Uterus (tissue), 4 donors: ENCODE measurements around the gene TMEM204. TPM values are rescaled to one million over a fixed set of nuclear protein-coding genes. Genes with fewer than 3 reads are reported as not detected.

Experiments
- DNase-seq, 2 donors: peaks; one replicate each; pipeline ENCODE4 v3.0.0-alpha.2; 2019 to 2020
- H3K27ac ChIP-seq, 2 donors: fragments of 200-600 bp; sonication (generic); 1 replicate in 1 of 2; 2 replicates in 1 of 2; pipeline ENCODE4 v1.5.1; 2016 to 2018
- H3K27me3 ChIP-seq, 2 donors: fragments of 200-600 bp; sonication (generic); one replicate each; pipeline ENCODE4 v1.5.1; 2018 to 2019; ENCODE audit warnings: control low read depth in 1 of 2
- H3K36me3 ChIP-seq, 2 donors: fragments of 200-600 bp; sonication (generic); one replicate each; pipeline ENCODE4 v1.5.1; 2019; ENCODE audit warnings: control low read depth in 1 of 2
- H3K4me1 ChIP-seq, 2 donors: fragments of 200-600 bp; sonication (generic); one replicate each; pipeline ENCODE4 v1.5.1; 2018 to 2019; ENCODE audit warnings: control low read depth in 1 of 2
- H3K4me3 ChIP-seq, 2 donors: fragments of 200-600 bp; sonication (generic); 1 replicate in 1 of 2; 2 replicates in 1 of 2; pipeline ENCODE4 v1.5.1; 2018 to 2019; ENCODE audit warnings: mild to moderate bottlenecking in 1 of 2
- H3K9me3 ChIP-seq, 2 donors: fragments of 200-600 bp; sonication (generic); one replicate each; pipeline ENCODE4 v1.5.1; 2019; ENCODE audit warnings: control low read depth in 1 of 2
- CTCF ChIP-seq, 4 experiments: fragments of 200-600 bp in 2 of 4; fragments of 450-650 bp in 2 of 4; sonication (generic) in 2 of 4; IDR thresholded peaks; one replicate each; pipeline ENCODE4 v1.5.1; 2016 to 2019; ENCODE audit warnings: antibody characterized with exemption in 4 of 4, mild to moderate bottlenecking in 2 of 4, moderate library complexity in 1 of 4
- POLR2A ChIP-seq, 2 donors: fragments of 450-650 bp; IDR thresholded peaks; one replicate each; pipeline ENCODE4 v1.6.1; 2016; ENCODE audit warnings: antibody characterized with exemption in 2 of 2, mild to moderate bottlenecking in 1 of 2, moderate library complexity in 1 of 2
- intact Hi-C: fragments of 100-400 bp; cut with DNase I; formaldehyde crosslinking; loops from one replicate; pipeline ENCODE4 v1.15.1; 2023; ENCODE audit warnings: low total_unique reads
- total RNA-seq, 4 donors: library from RNA; depleted of rRNA in 3 of 4; stranded (reverse); fragments of >200 nt in 3 of 4; gene quantifications; one replicate each; pipeline versions ENCODE4 v1.1.0 to v1.2.4, GENCODE V29; 2014 to 2023
- donor health status: DM: yes; HTN: yes; CAD: no.

The TMEM204 gene
- total RNA-seq, 4 donors from 2014 or later, result 24.8 to 45.3 (median 39.3) TPM

GRCh38 chr16:1499756-1500464 lies 33.6 kb upstream of the TMEM204 start:
- DNase-seq, result no peak
- no peak for TF ChIP-seq POLR2A (IDR thresholded peaks at IDR 0.05)
- TF ChIP-seq CTCF (IDR thresholded peaks at IDR 0.05), result no peak
- no peaks in the 10 kb centered on the region for H3K36me3 ChIP-seq
- no peaks in the 10 kb centered on the region for H3K9me3 ChIP-seq
- no peaks in the 10 kb centered on the region for H3K4me1 ChIP-seq
- intact Hi-C loops, result no loop called here
- H3K4me3 ChIP-seq, result no peak overlapping the region
- H3K27ac ChIP-seq, result no peak overlapping the region
- no peaks in the 10 kb centered on the region for H3K27me3 ChIP-seq

- H3K9me3 ChIP-seq, result no peaks in the 10 kb centered on the region
- H3K36me3 ChIP-seq, result no peaks in the 10 kb centered on the region
- no peaks in the 10 kb centered on the region for H3K4me1 ChIP-seq
- TF ChIP-seq CTCF (IDR thresholded peaks at IDR 0.05) (no peak), POLR2A (IDR thresholded peaks at IDR 0.05) (no peak)
- no peaks in the 10 kb centered on the region for H3K27me3 ChIP-seq
- DNase-seq, result no peak
- no peak overlapping the region for H3K4me3 ChIP-seq
- intact Hi-C loops, result no loop called here
- H3K27ac ChIP-seq, result no peak overlapping the region
Measured at GRCh38 chr16:1500465-1501150, 32.9 kb upstream of the TMEM204 start.

DNA sequence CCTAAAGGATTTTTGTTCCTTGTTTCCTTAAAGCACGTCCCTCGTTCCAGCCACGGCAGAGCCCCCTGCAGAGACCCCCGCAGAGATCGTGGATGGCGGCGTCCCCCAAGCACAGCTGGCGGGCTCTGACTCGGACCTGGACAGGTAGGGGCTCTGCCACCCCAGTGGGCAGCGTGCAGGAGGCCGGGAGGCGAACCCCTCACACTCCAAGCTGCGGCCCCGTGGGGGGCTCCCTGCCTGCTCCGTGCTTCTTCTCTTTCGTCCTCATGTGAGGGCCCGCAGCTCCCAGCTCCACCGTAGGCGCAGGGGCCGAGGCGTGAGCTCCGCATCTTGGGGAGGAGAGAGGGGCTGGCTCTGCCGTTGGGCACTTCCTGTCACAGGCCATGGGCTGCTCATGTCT lies 31.8 kb upstream of the TMEM204 start:
- Histone ChIP-seq H3K4me1 (no peaks in the 10 kb centered on the region), H3K27ac (no peak overlapping the region), H3K4me3 (no peak overlapping the region), H3K9me3 (no peaks in the 10 kb centered on the region), H3K36me3 (no peaks in the 10 kb centered on the region), H3K27me3 (no peaks in the 10 kb centered on the region)
- intact Hi-C loops, result no loop called here
- TF ChIP-seq CTCF (IDR thresholded peaks at IDR 0.05), result no peak
- TF ChIP-seq POLR2A (IDR thresholded peaks at IDR 0.05), result no peak
- DNase-seq, result no peak

GRCh38 chr16:1502092-1503004 lies 31.1 kb upstream of the TMEM204 start:
- H3K4me3 ChIP-seq, result no peak overlapping the region
- no peaks in the 10 kb centered on the region for H3K9me3 ChIP-seq
- no peaks in the 10 kb centered on the region for H3K4me1 ChIP-seq
- DNase-seq, result no peak
- H3K36me3 ChIP-seq, result no peaks in the 10 kb centered on the region
- H3K27ac ChIP-seq, result no peak overlapping the region
- H3K27me3 ChIP-seq, result no peaks in the 10 kb centered on the region
- intact Hi-C loops, result no loop called here
- TF ChIP-seq CTCF (IDR thresholded peaks at IDR 0.05), result no peak
- TF ChIP-seq POLR2A (IDR thresholded peaks at IDR 0.05), result no peak
